ENCODE results near the gene SIGMAR1. TPM values are rescaled to one million over a fixed set of nuclear protein-coding genes. Genes with fewer than 3 reads are reported as not detected.

The SIGMAR1 gene
- total and polyA plus RNA-seq, 4 donors: 116 to 210 (median 178) TPM

- TF ChIP-seq ZBTB33 (IDR thresholded peaks at IDR 0.05) (no peak), HNF4A (conservative IDR thresholded peaks at IDR 0.05) (peak; percentile 96 to 97), RAD21 (IDR thresholded peaks at IDR 0.05) (peak in 1 of 2 donors; percentile 36), HNF4G (IDR thresholded peaks at IDR 0.05) (peak; percentile 86), TAF1 (conservative IDR thresholded peaks at IDR 0.05) (no peak), SP1 (IDR thresholded peaks at IDR 0.05) (peak; percentile 84), ATF3 (IDR thresholded peaks at IDR 0.05) (no peak), NR2F2 (IDR thresholded peaks at IDR 0.05) (peak; percentile 78)
Observed at GRCh38 chr9:34651876-34652601, 14.5 kb upstream of the SIGMAR1 start, which contains the start of gene IL11RA (continued).

- H3K9me3 ChIP-seq (ENCODE audit: control insufficient read depth in 4 of 4, low read length in 3 of 4): no peaks in the 10 kb centered on the region
- peaks cover 14 to 76% (median 68%) of the 10 kb centered on the region in 4 donors for H3K4me1 ChIP-seq (ENCODE audit: control insufficient read depth in 4 of 4, insufficient read depth in 4 of 4, low read length in 3 of 4)
- WGBS: 32% methylated on average over 4 of the region's 4 CpGs
- peak overlapping the region; percentile 30 to 70 (median 50) for H3K4me3 ChIP-seq (ENCODE audit: low read depth in 1 of 3, low read length in 3 of 3)
- H3K9ac ChIP-seq (ENCODE audit: low read depth in 1 of 2, low read length in 2 of 2): peak overlapping the region; percentile 56 to 87
- peak overlapping the region; percentile 58 to 80 for H3K27ac ChIP-seq (ENCODE audit: low read depth in 1 of 2, low read length in 2 of 2)
- no peaks in the 10 kb centered on the region for H3K27me3 ChIP-seq (ENCODE audit: control insufficient read depth in 4 of 4, insufficient read depth in 4 of 4, low read length in 3 of 4)
- peaks cover 0 to 15% (median 10%) of the 10 kb centered on the region in 4 donors for H3K36me3 ChIP-seq (ENCODE audit: control insufficient read depth in 4 of 4, insufficient read depth in 3 of 4, low read depth in 1 of 4, low read length in 3 of 4)
- no peak for DNase-seq (ENCODE audit: low spot score)
- TF ChIP-seq ZBTB33 (IDR thresholded peaks at IDR 0.05) (no peak), ATF3 (IDR thresholded peaks at IDR 0.05) (no peak), FOXA1 (IDR thresholded peaks at IDR 0.05) (no peak), GABPA (IDR thresholded peaks at IDR 0.05 in 1 of 2, conservative IDR thresholded peaks at IDR 0.05 in 1 of 2) (no peak), SP1 (IDR thresholded peaks at IDR 0.05) (no peak), YY1 (IDR thresholded peaks at IDR 0.05) (no peak), HNF4G (IDR thresholded peaks at IDR 0.05) (no peak), EGR1 (IDR thresholded peaks at IDR 0.05; ENCODE audit: low read depth in 2 of 2) (no peak), RAD21 (IDR thresholded peaks at IDR 0.05) (no peak), MAX (IDR thresholded peaks at IDR 0.05) (no peak), NR2F2 (IDR thresholded peaks at IDR 0.05) (no peak), RXRA (IDR thresholded peaks at IDR 0.05) (no peak)
Observed at GRCh38 chr9:34651321-34651720, 13.7 kb upstream of the SIGMAR1 start.

GRCh38 chr9:34650816-34651215 is 13.2 kb upstream of the SIGMAR1 start:
- Histone ChIP-seq H3K9me3 (ENCODE audit: control insufficient read depth in 4 of 4, low read length in 3 of 4) (no peaks in the 10 kb centered on the region), H3K9ac (ENCODE audit: low read depth in 1 of 2, low read length in 2 of 2) (no peak overlapping the region), H3K4me1 (ENCODE audit: control insufficient read depth in 4 of 4, insufficient read depth in 4 of 4, low read length in 3 of 4) (peaks cover 14 to 81% (median 73%) of the 10 kb centered on the region in 4 donors), H3K27ac (ENCODE audit: low read depth in 1 of 2, low read length in 2 of 2) (peak overlapping the region; percentile 58 to 80), H3K36me3 (ENCODE audit: control insufficient read depth in 4 of 4, insufficient read depth in 3 of 4, low read depth in 1 of 4, low read length in 3 of 4) (peaks cover 0 to 15% (median 10%) of the 10 kb centered on the region in 4 donors), H3K27me3 (ENCODE audit: control insufficient read depth in 4 of 4, insufficient read depth in 4 of 4, low read length in 3 of 4) (no peaks in the 10 kb centered on the region), H3K4me3 (ENCODE audit: low read depth in 1 of 3, low read length in 3 of 3) (no peak overlapping the region)
- peak; percentile 66 for DNase-seq (ENCODE audit: low spot score)
- WGBS: 41% methylated on average over 5 of the region's 5 CpGs
- TF ChIP-seq HNF4A (conservative IDR thresholded peaks at IDR 0.05) (peak in 1 of 2 donors; percentile 20), SP1 (IDR thresholded peaks at IDR 0.05) (no peak), ZBTB33 (IDR thresholded peaks at IDR 0.05) (no peak), CTCF (IDR thresholded peaks at IDR 0.05; ENCODE audit: low read depth, low read length, missing input control) (no peak), RAD21 (IDR thresholded peaks at IDR 0.05) (no peak), RXRA (IDR thresholded peaks at IDR 0.05) (peak in 1 of 2 donors; percentile 14)

Measured in liver (tissue), 9 donors.